HEK293T (cell line): ENCODE data around the gene PI16.

Experiments
- ARNT ChIP-seq: fragments of 450-650 bp; IDR thresholded peaks from 2 replicates; pipeline ENCODE4 v1.6.1; 2017; ENCODE audit warnings: mild to moderate bottlenecking
- BHLHE40 ChIP-seq: fragments of 450-650 bp; IDR thresholded peaks from 2 replicates; pipeline ENCODE4 v1.6.1; 2016; ENCODE audit warnings: mild to moderate bottlenecking, moderate library complexity, borderline replicate concordance
- ELF4 ChIP-seq: fragments of 450-650 bp; IDR thresholded peaks from 2 replicates; pipeline ENCODE4 v1.6.1; 2017; ENCODE audit warnings: antibody characterized with exemption
- FOXA1 ChIP-seq: fragments of 450-650 bp; IDR thresholded peaks from 2 replicates; pipeline ENCODE4 v1.6.1; 2016; ENCODE audit warnings: mild to moderate bottlenecking
- FOXK2 ChIP-seq: fragments of 450-650 bp; IDR thresholded peaks from 2 replicates; pipeline ENCODE4 v1.6.1; 2016; ENCODE audit warnings: mild to moderate bottlenecking
- L3MBTL2 ChIP-seq: fragments of 450-650 bp; conservative IDR thresholded peaks from 2 replicates; pipeline ENCODE4 v1.6.1; 2016; ENCODE audit warnings: mild to moderate bottlenecking
- LEF1 ChIP-seq: fragments of 450-650 bp; IDR thresholded peaks from 2 replicates; pipeline ENCODE4 v1.6.1; 2017; ENCODE audit warnings: mild to moderate bottlenecking, borderline replicate concordance
- SP1 ChIP-seq: fragments of 450-650 bp; IDR thresholded peaks from 2 replicates; pipeline ENCODE4 v1.6.1; 2017
- SUZ12 ChIP-seq: fragments of 450-650 bp; IDR thresholded peaks from 2 replicates; pipeline ENCODE4 v1.6.1; 2016; ENCODE audit warnings: mild to moderate bottlenecking
- TARDBP ChIP-seq: fragments of 450-650 bp; IDR thresholded peaks from 2 replicates; pipeline ENCODE4 v1.6.1; 2016
- TF ChIP-seq, protein P1 (sequence below): fragments of 450-650 bp; IDR thresholded peaks from 2 replicates; pipeline ENCODE4 v1.6.1; 2016

DNA sequence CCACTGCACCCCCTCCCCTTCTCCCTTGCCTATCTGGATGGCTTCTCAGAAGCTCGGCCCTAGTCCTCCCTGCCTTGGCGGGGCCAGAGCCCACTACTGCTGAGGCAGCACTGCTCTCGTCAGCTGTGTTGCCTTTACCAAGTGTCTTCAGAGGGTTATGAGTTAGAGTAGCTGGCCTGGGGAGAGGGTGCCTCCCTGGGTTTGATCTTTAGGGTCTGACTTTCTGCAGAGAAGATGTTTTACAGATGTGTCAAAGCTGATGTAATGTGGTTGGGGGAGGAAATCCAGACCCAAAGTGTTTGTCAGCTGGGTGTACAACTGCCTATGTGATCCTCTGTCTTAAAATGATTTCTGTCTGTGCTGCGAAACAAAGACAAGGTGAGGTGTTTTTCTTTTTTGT lies 30.4 kb upstream of the PI16 start:
- TF ChIP-seq L3MBTL2 (no peak), SUZ12 (no peak), LEF1 (no peak), BHLHE40 (no peak), ELF4 (no peak), TARDBP (no peak), ARNT (no peak), FOXK2 (no peak), FOXA1 (no peak), SP1 (no peak)
- TF ChIP-seq, protein P1, sequence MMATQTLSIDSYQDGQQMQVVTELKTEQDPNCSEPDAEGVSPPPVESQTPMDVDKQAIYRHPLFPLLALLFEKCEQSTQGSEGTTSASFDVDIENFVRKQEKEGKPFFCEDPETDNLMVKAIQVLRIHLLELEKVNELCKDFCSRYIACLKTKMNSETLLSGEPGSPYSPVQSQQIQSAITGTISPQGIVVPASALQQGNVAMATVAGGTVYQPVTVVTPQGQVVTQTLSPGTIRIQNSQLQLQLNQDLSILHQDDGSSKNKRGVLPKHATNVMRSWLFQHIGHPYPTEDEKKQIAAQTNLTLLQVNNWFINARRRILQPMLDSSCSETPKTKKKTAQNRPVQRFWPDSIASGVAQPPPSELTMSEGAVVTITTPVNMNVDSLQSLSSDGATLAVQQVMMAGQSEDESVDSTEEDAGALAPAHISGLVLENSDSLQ = no peak
